GM23338 (cell line): Measurements from ENCODE around the gene TESK2. TPM values are rescaled to one million over a fixed set of nuclear protein-coding genes. Genes with fewer than 3 reads are reported as not detected.

ENCODE experiments used
- ATAC-seq: fragments of 200-7000 bp; cut with Tn5 transposase; 3 replicates; pipeline ENCODE4 v1.9.1; 2020
- DNase-seq: peaks from one replicate; pipeline ENCODE4 v3.0.0-alpha.2; 2015; ENCODE audit warnings: low spot score
- H2AFZ ChIP-seq: fragments of 200-600 bp; sonication (generic); 2 replicates; pipeline ENCODE4 v1.8.0; 2016; ENCODE audit warnings: antibody characterized with exemption, mild to moderate bottlenecking, moderate library complexity
- H3F3A ChIP-seq: fragments of 200-600 bp; sonication (generic); replicated peaks from 2 replicates; pipeline ENCODE4 v1.8.0; 2017; ENCODE audit warnings: antibody characterized with exemption, mixed run types, low read depth
- H3K27ac ChIP-seq: fragments of 200-600 bp; sonication (generic); 2 replicates; pipeline ENCODE4 v1.6.1; 2016; ENCODE audit warnings: low read depth
- H3K27me3 ChIP-seq: fragments of 200-600 bp; sonication (generic); 2 replicates; pipeline ENCODE4 v1.8.0; 2016; ENCODE audit warnings: mild to moderate bottlenecking, mixed run types, moderate library complexity; ENCODE audit not compliant: insufficient read depth
- H3K36me3 ChIP-seq: fragments of 200-600 bp; sonication (generic); 2 replicates; pipeline ENCODE4 v1.8.0; 2016; ENCODE audit warnings: mild to moderate bottlenecking; ENCODE audit not compliant: insufficient read depth
- H3K4me1 ChIP-seq: fragments of 200-600 bp; sonication (generic); 2 replicates; pipeline ENCODE4 v1.8.0; 2016; ENCODE audit warnings: mild to moderate bottlenecking, moderate library complexity; ENCODE audit not compliant: insufficient read depth
- H3K4me2 ChIP-seq: fragments of 200-600 bp; sonication (generic); 2 replicates; pipeline ENCODE4 v1.7.1; 2017; ENCODE audit warnings: mixed run types
- H3K4me3 ChIP-seq: fragments of 200-600 bp; sonication (generic); 2 replicates; pipeline ENCODE4 v1.6.1; 2016; ENCODE audit warnings: mixed run types
- H3K79me2 ChIP-seq: fragments of 200-600 bp; sonication (generic); replicated peaks from 2 replicates; pipeline ENCODE4 v1.8.0; 2017; ENCODE audit warnings: mild to moderate bottlenecking; ENCODE audit not compliant: insufficient read depth
- H3K9me2 ChIP-seq: fragments of 200-600 bp; sonication (generic); 2 replicates; pipeline ENCODE4 v1.8.0; 2017; ENCODE audit not compliant: insufficient read depth
- H4K20me1 ChIP-seq: fragments of 200-600 bp; sonication (generic); replicated peaks from 2 replicates; pipeline ENCODE4 v1.8.0; 2017; ENCODE audit warnings: mild to moderate bottlenecking; ENCODE audit not compliant: insufficient read depth
- H3K27ac Mint-ChIP-seq: 2 replicates; pipeline ENCODE4 v1.8.0; 2020; ENCODE audit warnings: inconsistent platforms, mild to moderate bottlenecking, moderate library complexity, mixed read lengths
- H3K27me3 Mint-ChIP-seq: 3 replicates; pipeline ENCODE4 v1.8.0; 2022; ENCODE audit warnings: low read depth, mild to moderate bottlenecking, moderate library complexity, mixed read lengths, inconsistent platforms; ENCODE audit not compliant: insufficient read depth, poor library complexity
- H3K36me3 Mint-ChIP-seq: 3 replicates; pipeline ENCODE4 v1.8.0; 2021; ENCODE audit warnings: low read depth, mild to moderate bottlenecking, inconsistent platforms, moderate library complexity, mixed read lengths
- H3K4me1 Mint-ChIP-seq: 3 replicates; pipeline ENCODE4 v1.8.0; 2020; ENCODE audit warnings: mild to moderate bottlenecking, inconsistent platforms, mixed read lengths
- H3K4me3 Mint-ChIP-seq: 3 replicates; pipeline ENCODE4 v1.8.0; 2021; ENCODE audit warnings: moderate library complexity, mild to moderate bottlenecking, inconsistent platforms, mixed read lengths
- H3K9me3 Mint-ChIP-seq: 3 replicates; pipeline ENCODE4 v1.8.0; 2020; ENCODE audit warnings: moderate library complexity, mild to moderate bottlenecking, inconsistent platforms, mixed read lengths
- CREB1 ChIP-seq: fragments of 250-450 bp; sonication (Bioruptor Pico); IDR thresholded peaks from 2 replicates; pipeline ENCODE4 v1.5.0; 2020; ENCODE audit warnings: low read depth, mild to moderate bottlenecking, moderate library complexity
- CTCF ChIP-seq, 2 experiments: fragments of 200-600 bp in 1 of 2; sonication (generic) in 1 of 2; conservative IDR thresholded peaks; 2 replicates each; pipeline versions ENCODE4 v1.5.1 to v1.6.1; 2016 to 2017; ENCODE audit warnings: antibody characterized with exemption in 2 of 2, low read depth in 2 of 2, mild to moderate bottlenecking in 2 of 2, moderate library complexity in 1 of 2
- ETS1 ChIP-seq: IDR thresholded peaks from 2 replicates; pipeline ENCODE4 v1.6.1; 2016; ENCODE audit warnings: antibody characterized with exemption
- EZH2 ChIP-seq: fragments of 200-600 bp; sonication (generic); IDR thresholded peaks from one replicate; pipeline ENCODE4 v1.8.0; 2017; ENCODE audit warnings: antibody characterized with exemption, mild to moderate bottlenecking, low read depth; ENCODE audit not compliant: unreplicated experiment
- EZH2phosphoT487 ChIP-seq: fragments of 200-600 bp; sonication (generic); IDR thresholded peaks from one replicate; pipeline ENCODE4 v1.8.1; 2018; ENCODE audit warnings: antibody characterized with exemption; ENCODE audit not compliant: unreplicated experiment
- JUNB ChIP-seq: IDR thresholded peaks from one replicate; pipeline ENCODE4 v1.6.1; 2016; ENCODE audit warnings: antibody characterized with exemption; ENCODE audit not compliant: unreplicated experiment
- NANOG ChIP-seq: IDR thresholded peaks from 2 replicates; pipeline ENCODE4 v1.6.1; 2016; ENCODE audit warnings: antibody characterized with exemption, borderline replicate concordance
- POLR2AphosphoS5 ChIP-seq: IDR thresholded peaks from 2 replicates; pipeline ENCODE4 v1.6.1; 2016; ENCODE audit warnings: antibody characterized with exemption, low read depth
- REST ChIP-seq: IDR thresholded peaks from one replicate; pipeline ENCODE4 v1.6.1; 2018; ENCODE audit warnings: antibody characterized with exemption; ENCODE audit not compliant: unreplicated experiment
- STAT1 ChIP-seq: IDR thresholded peaks from one replicate; pipeline ENCODE4 v1.6.1; 2016; ENCODE audit warnings: antibody characterized with exemption; ENCODE audit not compliant: unreplicated experiment
- ZNF114 ChIP-seq: fragments of 250-450 bp; sonication (Bioruptor Pico); IDR thresholded peaks from 2 replicates; pipeline ENCODE4 v1.5.0; 2020; ENCODE audit warnings: mild to moderate bottlenecking, moderate library complexity
- ZNF331 ChIP-seq: fragments of 250-450 bp; sonication (Bioruptor Pico); IDR thresholded peaks from 2 replicates; pipeline ENCODE4 v1.5.0; 2020; ENCODE audit warnings: low read depth, mild to moderate bottlenecking, moderate library complexity
- ZNF462 ChIP-seq: fragments of 250-450 bp; sonication (Bioruptor Pico); IDR thresholded peaks from 2 replicates; pipeline ENCODE4 v1.5.0; 2020; ENCODE audit warnings: mild to moderate bottlenecking, moderate library complexity
- polyA plus RNA-seq: library from polyadenylated mRNA; unstranded; fragments of >200 nt; fragmentation: Nextera tagmentation; extraction: Ambion mirVana; gene quantifications from 2 replicates; pipeline ENCODE4 v1.2.1, GENCODE V29; 2016
- total RNA-seq: library from RNA; depleted of rRNA; stranded (reverse); fragments of >200 nt; shearing (Covaris generic); gene quantifications from 2 replicates; pipeline ENCODE4 v1.2.3, GENCODE V29; 2014

The TESK2 gene
- total and polyA plus RNA-seq, 2 experiments from 2014 or later, result 5.2 to 14.0 TPM

GRCh38 chr1:45335855-45336324 lies 155.1 kb downstream of the TESK2 start:
- Histone ChIP-seq H2AFZ (no peak overlapping the region), H4K20me1 (0 out of 2 replicates have a peak, but pooled peaks cover 9% of the 10 kb centered on the region), H3F3A (0 out of 2 replicates have a peak, but pooled peaks cover 7% of the 10 kb centered on the region), H3K27ac (no peak overlapping the region), H3K4me3 (no peak overlapping the region), H3K9me2 (no peaks in the 10 kb centered on the region), H3K4me2 (no peak overlapping the region), H3K79me2 (peaks cover 31% of the 10 kb centered on the region), H3K27me3 (no peaks in the 10 kb centered on the region), H3K4me1 (peaks cover 16% of the 10 kb centered on the region), H3K36me3 (no peaks in the 10 kb centered on the region; the same call in none of the 2 replicates)
- ATAC-seq (no peak), DNase-seq (no peak)
- Mint-ChIP-seq H3K9me3 (no peaks in the 10 kb centered on the region), H3K27me3 (peaks cover 2% of the 10 kb centered on the region), H3K4me3 (no peak overlapping the region; the same call in 2 of the 3 replicates), H3K27ac (no peak overlapping the region), H3K36me3 (peaks cover 47% of the 10 kb centered on the region), H3K4me1 (peaks cover 36% of the 10 kb centered on the region)
- TF ChIP-seq STAT1 (no peak), POLR2AphosphoS5 (no peak), ZNF114 (CRISPR knock-in tag) (no peak), ZNF331 (CRISPR knock-in tag) (no peak), CREB1 (CRISPR knock-in tag) (no peak), CTCF (conservative IDR thresholded peaks at IDR 0.05; ENCODE audit: low read depth in 2 of 2) (no peak), REST (no peak), ETS1 (no peak), NANOG (no peak), ZNF462 (CRISPR knock-in tag) (no peak), EZH2 (no peak), JUNB (no peak), EZH2phosphoT487 (no peak)
